Measurements from ENCODE around the gene COG7.

GRCh38 chr16:23480257-23480656 is 27.3 kb upstream of the COG7 start:
- TF ChIP-seq, protein P1, sequence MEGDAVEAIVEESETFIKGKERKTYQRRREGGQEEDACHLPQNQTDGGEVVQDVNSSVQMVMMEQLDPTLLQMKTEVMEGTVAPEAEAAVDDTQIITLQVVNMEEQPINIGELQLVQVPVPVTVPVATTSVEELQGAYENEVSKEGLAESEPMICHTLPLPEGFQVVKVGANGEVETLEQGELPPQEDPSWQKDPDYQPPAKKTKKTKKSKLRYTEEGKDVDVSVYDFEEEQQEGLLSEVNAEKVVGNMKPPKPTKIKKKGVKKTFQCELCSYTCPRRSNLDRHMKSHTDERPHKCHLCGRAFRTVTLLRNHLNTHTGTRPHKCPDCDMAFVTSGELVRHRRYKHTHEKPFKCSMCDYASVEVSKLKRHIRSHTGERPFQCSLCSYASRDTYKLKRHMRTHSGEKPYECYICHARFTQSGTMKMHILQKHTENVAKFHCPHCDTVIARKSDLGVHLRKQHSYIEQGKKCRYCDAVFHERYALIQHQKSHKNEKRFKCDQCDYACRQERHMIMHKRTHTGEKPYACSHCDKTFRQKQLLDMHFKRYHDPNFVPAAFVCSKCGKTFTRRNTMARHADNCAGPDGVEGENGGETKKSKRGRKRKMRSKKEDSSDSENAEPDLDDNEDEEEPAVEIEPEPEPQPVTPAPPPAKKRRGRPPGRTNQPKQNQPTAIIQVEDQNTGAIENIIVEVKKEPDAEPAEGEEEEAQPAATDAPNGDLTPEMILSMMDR (optimal IDR thresholded peaks at IDR 0.05 in 1 of 3, IDR thresholded peaks at IDR 0.05 in 1 of 3, conservative IDR thresholded peaks at IDR 0.05 in 1 of 3; ENCODE audit: extremely low read depth in 1 of 3, insufficient read depth in 2 of 3, low read length in 3 of 3) = no peak
- no peak for TF ChIP-seq EZH2 (IDR thresholded peaks at IDR 0.05; ENCODE audit: low read length)

Data from keratinocyte (primary cell).